Calu3 (cell line): ENCODE measurements around the gene IGFBP1. TPM values are rescaled to one million over a fixed set of nuclear protein-coding genes. Genes with fewer than 3 reads are reported as not detected.

Experiments used
- BruUV-seq: library from RNA; stranded (reverse); fragments of 400-500 nt; replicated peaks from 2 replicates; lab custom pipeline; 2021; lab: Mats Ljungman, UMichigan
- CTCF ChIA-PET: fragments of 300-600 bp; sonication (Branson Sonifier 250); formaldehyde crosslinking; loops from one replicate; lab custom pipeline; 2022; ENCODE audit warnings: antibody characterized with exemption; lab: Charles Lee
- DNase-seq: peaks from one replicate; pipeline ENCODE4 v3.0.0; 2022
- H3K27ac Mint-ChIP-seq: one replicate; pipeline ENCODE4 v1.8.0; 2022; ENCODE audit warnings: mixed read lengths; ENCODE audit not compliant: unreplicated experiment
- H3K27me3 Mint-ChIP-seq: one replicate; pipeline ENCODE4 v1.8.0; 2022; ENCODE audit warnings: mixed read lengths; ENCODE audit not compliant: unreplicated experiment
- H3K36me3 Mint-ChIP-seq: one replicate; pipeline ENCODE4 v1.8.0; 2022; ENCODE audit warnings: mild to moderate bottlenecking, moderate library complexity, mixed read lengths; ENCODE audit not compliant: insufficient read depth, unreplicated experiment
- H3K4me1 Mint-ChIP-seq: one replicate; pipeline ENCODE4 v1.8.0; 2022; ENCODE audit warnings: mild to moderate bottlenecking, low read depth, mixed read lengths; ENCODE audit not compliant: unreplicated experiment
- H3K4me3 Mint-ChIP-seq: one replicate; pipeline ENCODE4 v1.8.0; 2022; ENCODE audit warnings: mild to moderate bottlenecking, low read depth, moderate library complexity, mixed read lengths; ENCODE audit not compliant: unreplicated experiment
- H3K9me3 Mint-ChIP-seq: one replicate; pipeline ENCODE4 v1.8.0; 2022; ENCODE audit warnings: low read depth, mixed read lengths; ENCODE audit not compliant: unreplicated experiment
- intact Hi-C: fragments of 100-400 bp; cut with micrococcal nuclease; formaldehyde crosslinking; loops from one replicate; pipeline ENCODE4 v1.10.0; 2022; ENCODE audit not compliant: unreplicated experiment
- total RNA-seq: library from RNA; stranded (reverse); gene quantifications from 2 replicates; pipeline ENCODE4 v1.2.3, GENCODE V29; 2022
- TF ChIP-seq, protein P1 (sequence below): fragments of 200-600 bp; IDR thresholded peaks from one replicate; pipeline ENCODE4 v1.8.0; 2022; ENCODE audit warnings: antibody characterized with exemption; ENCODE audit not compliant: unreplicated experiment

IGFBP1 gene
- total RNA-seq, 1 experiment from 2014 or later: 6.1 TPM

DNA sequence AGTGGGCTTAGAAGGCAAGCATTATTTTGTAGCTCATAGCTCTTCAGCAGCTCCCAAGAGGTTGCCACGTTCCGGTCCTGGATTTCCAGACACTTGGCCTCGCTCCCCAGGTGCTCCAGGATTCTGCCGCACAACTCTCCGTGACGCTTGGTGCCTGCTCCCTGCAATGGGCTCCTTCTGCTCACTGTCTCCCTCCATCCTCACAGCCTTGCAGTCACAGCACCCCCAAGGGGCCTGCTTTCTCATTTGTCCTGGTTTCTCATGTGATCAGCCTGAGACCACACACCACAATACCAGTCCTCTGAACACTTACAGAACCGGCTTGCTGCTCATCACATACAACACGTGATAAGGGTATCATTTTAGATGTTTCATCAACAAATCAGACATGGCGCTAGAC lies 23.0 kb downstream of the IGFBP1 start:
- H3K27ac Mint-ChIP-seq: no peak overlapping the region
- BruUV-seq: no TSS peak
- CTCF ChIA-PET: no interaction called here

DNA sequence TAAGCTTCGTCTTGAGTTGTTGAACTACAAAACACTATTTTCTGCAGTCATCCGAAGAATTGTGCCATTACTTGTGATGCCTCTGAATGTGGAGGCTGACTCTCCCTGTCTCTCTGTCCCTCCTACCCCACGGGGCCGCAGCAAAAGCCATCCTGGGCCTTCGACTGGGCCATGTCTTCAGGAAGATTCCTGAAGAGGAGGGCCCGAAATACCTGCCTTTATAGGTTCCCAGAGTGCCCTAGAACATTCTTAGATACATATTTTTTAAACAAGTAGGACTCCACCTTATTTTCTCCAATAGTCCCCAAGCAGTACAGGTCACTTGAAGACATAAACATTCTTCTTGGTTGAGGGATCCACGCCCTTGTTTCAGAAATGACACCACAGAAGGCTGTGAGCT lies 24.7 kb downstream of the IGFBP1 start:
- no peaks in the 10 kb centered on the region for H3K27me3 Mint-ChIP-seq
- peaks cover 9% of the 10 kb centered on the region for H3K4me1 Mint-ChIP-seq
- peaks cover 7% of the 10 kb centered on the region for H3K9me3 Mint-ChIP-seq
- intact Hi-C loops: loop anchor here (10.0 kb wide), 2 partner anchors 1052 to 1342 kb away; no protein-coding TSS in a partner anchor
- TF ChIP-seq, protein P1, sequence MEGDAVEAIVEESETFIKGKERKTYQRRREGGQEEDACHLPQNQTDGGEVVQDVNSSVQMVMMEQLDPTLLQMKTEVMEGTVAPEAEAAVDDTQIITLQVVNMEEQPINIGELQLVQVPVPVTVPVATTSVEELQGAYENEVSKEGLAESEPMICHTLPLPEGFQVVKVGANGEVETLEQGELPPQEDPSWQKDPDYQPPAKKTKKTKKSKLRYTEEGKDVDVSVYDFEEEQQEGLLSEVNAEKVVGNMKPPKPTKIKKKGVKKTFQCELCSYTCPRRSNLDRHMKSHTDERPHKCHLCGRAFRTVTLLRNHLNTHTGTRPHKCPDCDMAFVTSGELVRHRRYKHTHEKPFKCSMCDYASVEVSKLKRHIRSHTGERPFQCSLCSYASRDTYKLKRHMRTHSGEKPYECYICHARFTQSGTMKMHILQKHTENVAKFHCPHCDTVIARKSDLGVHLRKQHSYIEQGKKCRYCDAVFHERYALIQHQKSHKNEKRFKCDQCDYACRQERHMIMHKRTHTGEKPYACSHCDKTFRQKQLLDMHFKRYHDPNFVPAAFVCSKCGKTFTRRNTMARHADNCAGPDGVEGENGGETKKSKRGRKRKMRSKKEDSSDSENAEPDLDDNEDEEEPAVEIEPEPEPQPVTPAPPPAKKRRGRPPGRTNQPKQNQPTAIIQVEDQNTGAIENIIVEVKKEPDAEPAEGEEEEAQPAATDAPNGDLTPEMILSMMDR: no peak
- BruUV-seq: no TSS peak
- CTCF ChIA-PET: interaction anchor here (0.7 kb wide), 1 partner anchor 9 kb away, joined by 3 read pairs; no protein-coding TSS in a partner anchor
- no peak overlapping the region for H3K4me3 Mint-ChIP-seq
- H3K36me3 Mint-ChIP-seq: peaks cover 64% of the 10 kb centered on the region
- H3K27ac Mint-ChIP-seq: no peak overlapping the region
- DNase-seq: no peak

More for the DNA sequence above, 23.0 kb downstream of the IGFBP1 start:
- no peaks in the 10 kb centered on the region for H3K27me3 Mint-ChIP-seq
- peaks cover 12% of the 10 kb centered on the region for H3K4me1 Mint-ChIP-seq
- peaks cover 8% of the 10 kb centered on the region for H3K9me3 Mint-ChIP-seq
- H3K4me3 Mint-ChIP-seq: no peak overlapping the region
- TF ChIP-seq, protein P1: no peak
- DNase-seq: no peak
- intact Hi-C loops: loop anchor here (10.0 kb wide), 2 partner anchors 1053 to 1343 kb away; no protein-coding TSS in a partner anchor
- H3K36me3 Mint-ChIP-seq: peaks cover 48% of the 10 kb centered on the region

DNA sequence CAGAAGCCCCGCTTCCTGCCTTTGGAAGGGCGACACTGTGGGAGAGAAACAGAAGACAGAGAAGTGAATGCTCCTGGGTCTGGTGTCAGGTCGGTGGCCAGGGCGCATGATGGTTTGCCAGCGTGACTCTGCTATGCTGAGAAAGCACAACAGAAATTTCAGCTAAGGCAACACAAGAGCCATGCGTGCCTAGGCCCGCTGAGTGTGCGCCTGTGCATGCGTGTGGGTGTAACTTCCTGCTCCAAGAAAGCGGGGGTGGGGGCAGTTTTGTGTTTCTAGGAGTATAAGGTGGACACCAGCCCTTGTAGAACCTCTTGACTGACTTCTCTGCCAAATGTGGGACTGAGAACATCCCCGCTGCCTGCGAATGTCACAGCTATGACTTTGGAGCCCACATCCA lies 26.6 kb downstream of the IGFBP1 start:
- intact Hi-C loops: loop anchor here (10.0 kb wide), 2 partner anchors 1050 to 1340 kb away; no protein-coding TSS in a partner anchor
- Mint-ChIP-seq H3K27me3 (no peaks in the 10 kb centered on the region), H3K4me1 (peaks cover 16% of the 10 kb centered on the region), H3K36me3 (peaks cover 78% of the 10 kb centered on the region), H3K9me3 (no peaks in the 10 kb centered on the region), H3K4me3 (no peak overlapping the region), H3K27ac (no peak overlapping the region)
- DNase-seq: no peak
- CTCF ChIA-PET: no interaction called here
- TF ChIP-seq, protein P1: no peak
- no TSS peak for BruUV-seq

DNA sequence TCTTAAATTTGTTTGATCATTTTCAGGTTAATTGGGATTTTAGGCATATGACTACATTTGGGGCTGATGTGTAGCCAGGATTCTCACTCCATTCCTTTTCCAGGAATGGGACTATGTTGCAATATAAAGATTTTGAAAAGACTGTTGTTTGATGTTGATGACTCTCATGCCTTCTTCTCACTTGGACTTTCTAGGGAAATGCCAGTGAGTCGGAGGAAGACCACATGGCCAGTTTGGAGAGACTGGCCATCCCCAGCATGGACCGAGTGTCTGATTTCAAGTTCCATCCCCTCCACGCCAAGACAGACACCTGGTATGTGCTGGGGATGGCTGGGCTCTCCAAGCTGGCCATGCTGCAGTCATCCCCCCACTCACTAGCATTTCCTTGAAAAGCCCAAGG lies 27.3 kb downstream of the IGFBP1 start:
- BruUV-seq: no TSS peak
- intact Hi-C loops: loop anchor here (10.0 kb wide), 2 partner anchors 1049 to 1339 kb away; no protein-coding TSS in a partner anchor
- Mint-ChIP-seq H3K4me3 (no peak overlapping the region), H3K4me1 (peaks cover 16% of the 10 kb centered on the region), H3K27me3 (no peaks in the 10 kb centered on the region), H3K36me3 (peaks cover 85% of the 10 kb centered on the region), H3K27ac (no peak overlapping the region), H3K9me3 (no peaks in the 10 kb centered on the region)
- TF ChIP-seq, protein P1: no peak
- DNase-seq: no peak
- CTCF ChIA-PET: no interaction called here
